Transverse colon (tissue), 4 donors: ENCODE data around the gene ZDHHC11.

Source experiments
- EP300 ChIP-seq: sonication (generic); formaldehyde crosslinking; IDR thresholded peaks from one replicate; pipeline ENCODE4 v1.6.1; 2017; ENCODE audit warnings: antibody characterized with exemption, low read depth
- POLR2A ChIP-seq: fragments of 450-650 bp; IDR thresholded peaks from one replicate; pipeline ENCODE4 v1.6.1; 2016; ENCODE audit warnings: antibody characterized with exemption, mild to moderate bottlenecking, moderate library complexity
- POLR2AphosphoS5 ChIP-seq, 3 donors: sonication (generic); formaldehyde crosslinking; IDR thresholded peaks; one replicate each; pipeline ENCODE4 v1.6.1; 2016; ENCODE audit warnings: antibody characterized with exemption in 3 of 3
- TF ChIP-seq, protein P1 (sequence below), 5 experiments: fragments of 200-600 bp in 3 of 5; fragments of 450-650 bp in 2 of 5; sonication (generic) in 3 of 5; IDR thresholded peaks; 1 replicate in 2 of 5; 2 replicates in 3 of 5; pipeline ENCODE4 v1.5.1; 2016 to 2017; ENCODE audit warnings: antibody characterized with exemption in 5 of 5, inconsistent platforms in 3 of 5, mild to moderate bottlenecking in 2 of 5, moderate library complexity in 1 of 5

DNA sequence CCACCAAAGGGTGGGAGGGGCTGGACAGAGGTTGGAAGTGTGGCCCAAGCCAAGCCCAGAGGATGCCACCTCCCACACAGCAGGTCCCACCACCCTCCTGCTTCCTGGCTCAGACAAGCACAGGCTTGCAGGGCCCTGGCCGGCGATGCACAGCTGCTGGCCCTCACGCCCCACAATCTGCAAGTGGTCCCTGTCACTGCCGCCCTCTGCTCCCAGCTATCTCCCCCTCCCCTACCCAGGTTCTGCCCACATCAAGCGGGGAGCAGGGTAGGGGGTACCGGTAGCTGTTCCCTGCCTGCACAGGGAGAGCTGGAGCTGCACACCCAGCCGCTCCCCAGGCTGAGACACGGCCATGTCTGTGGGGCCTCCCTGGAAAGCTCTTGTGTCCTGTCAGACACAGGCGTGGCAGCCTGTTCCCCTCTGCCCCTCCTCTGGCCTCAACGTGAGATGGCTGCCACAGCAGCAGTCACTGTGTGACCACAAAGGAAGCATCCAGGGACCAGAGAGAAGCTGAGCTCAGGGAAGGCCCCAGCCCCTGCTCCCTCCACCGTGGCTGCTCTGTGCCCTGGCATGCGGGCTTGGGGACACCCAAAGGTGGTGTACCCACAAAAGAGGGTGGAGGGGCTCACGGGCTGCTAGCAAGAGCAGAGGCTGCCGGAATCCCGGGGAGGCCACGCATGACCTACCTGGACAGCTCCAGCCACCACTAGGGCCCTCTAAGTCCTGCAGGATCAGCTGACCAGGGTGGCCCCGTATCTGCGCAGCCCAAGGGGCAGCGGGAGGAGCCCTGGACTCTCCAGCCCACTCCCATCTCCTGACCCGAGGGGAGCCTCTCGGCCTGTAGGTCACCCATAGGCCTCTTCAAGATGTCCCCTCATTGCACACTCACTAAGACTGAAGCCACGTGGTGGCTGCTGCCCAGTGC is 10.9 kb upstream of the ZDHHC11 start:
- TF ChIP-seq EP300, result no peak
- TF ChIP-seq POLR2AphosphoS5 (IDR thresholded peaks at IDR 0.05), result no peak
- TF ChIP-seq, protein P1, sequence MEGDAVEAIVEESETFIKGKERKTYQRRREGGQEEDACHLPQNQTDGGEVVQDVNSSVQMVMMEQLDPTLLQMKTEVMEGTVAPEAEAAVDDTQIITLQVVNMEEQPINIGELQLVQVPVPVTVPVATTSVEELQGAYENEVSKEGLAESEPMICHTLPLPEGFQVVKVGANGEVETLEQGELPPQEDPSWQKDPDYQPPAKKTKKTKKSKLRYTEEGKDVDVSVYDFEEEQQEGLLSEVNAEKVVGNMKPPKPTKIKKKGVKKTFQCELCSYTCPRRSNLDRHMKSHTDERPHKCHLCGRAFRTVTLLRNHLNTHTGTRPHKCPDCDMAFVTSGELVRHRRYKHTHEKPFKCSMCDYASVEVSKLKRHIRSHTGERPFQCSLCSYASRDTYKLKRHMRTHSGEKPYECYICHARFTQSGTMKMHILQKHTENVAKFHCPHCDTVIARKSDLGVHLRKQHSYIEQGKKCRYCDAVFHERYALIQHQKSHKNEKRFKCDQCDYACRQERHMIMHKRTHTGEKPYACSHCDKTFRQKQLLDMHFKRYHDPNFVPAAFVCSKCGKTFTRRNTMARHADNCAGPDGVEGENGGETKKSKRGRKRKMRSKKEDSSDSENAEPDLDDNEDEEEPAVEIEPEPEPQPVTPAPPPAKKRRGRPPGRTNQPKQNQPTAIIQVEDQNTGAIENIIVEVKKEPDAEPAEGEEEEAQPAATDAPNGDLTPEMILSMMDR (IDR thresholded peaks at IDR 0.05), result no peak
- TF ChIP-seq POLR2A, result no peak
